ENCODE measurements around the gene SMARCC2.
"Not testable (repeated sequence)": the region's sequence is repeated elsewhere in the genome, so short reads cannot be mapped to it uniquely, and the experiment has no call there.

SMARCC2 gene

GRCh38 chr12:56117778-56118687 is 71.2 kb downstream of the SMARCC2 start, which contains the start of gene ZC3H10:
Gene ZC3H10, plus strand, starts transcription at chr12:56118266. Its CDS starts 2,297 bp downstream, at chr12:56120563.
- H3K4me3 ChIP-seq (ENCODE audit: low read depth, low read length): peak within 1 kb of the TSS; percentile 98
- DNase-seq (ENCODE audit: low read depth): peak; percentile 100
- TF ChIP-seq, protein P1, sequence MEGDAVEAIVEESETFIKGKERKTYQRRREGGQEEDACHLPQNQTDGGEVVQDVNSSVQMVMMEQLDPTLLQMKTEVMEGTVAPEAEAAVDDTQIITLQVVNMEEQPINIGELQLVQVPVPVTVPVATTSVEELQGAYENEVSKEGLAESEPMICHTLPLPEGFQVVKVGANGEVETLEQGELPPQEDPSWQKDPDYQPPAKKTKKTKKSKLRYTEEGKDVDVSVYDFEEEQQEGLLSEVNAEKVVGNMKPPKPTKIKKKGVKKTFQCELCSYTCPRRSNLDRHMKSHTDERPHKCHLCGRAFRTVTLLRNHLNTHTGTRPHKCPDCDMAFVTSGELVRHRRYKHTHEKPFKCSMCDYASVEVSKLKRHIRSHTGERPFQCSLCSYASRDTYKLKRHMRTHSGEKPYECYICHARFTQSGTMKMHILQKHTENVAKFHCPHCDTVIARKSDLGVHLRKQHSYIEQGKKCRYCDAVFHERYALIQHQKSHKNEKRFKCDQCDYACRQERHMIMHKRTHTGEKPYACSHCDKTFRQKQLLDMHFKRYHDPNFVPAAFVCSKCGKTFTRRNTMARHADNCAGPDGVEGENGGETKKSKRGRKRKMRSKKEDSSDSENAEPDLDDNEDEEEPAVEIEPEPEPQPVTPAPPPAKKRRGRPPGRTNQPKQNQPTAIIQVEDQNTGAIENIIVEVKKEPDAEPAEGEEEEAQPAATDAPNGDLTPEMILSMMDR (IDR thresholded peaks at IDR 0.05; ENCODE audit: insufficient read depth, low read depth, low read length, missing control alignments): peak; percentile 45

GRCh38 chr12:56117082-56117706 is 72.1 kb downstream of the SMARCC2 start:
- DNase-seq (ENCODE audit: low read depth): not testable (repeated sequence)
- peak overlapping the region; percentile 98 for H3K4me3 ChIP-seq (ENCODE audit: low read depth, low read length)

GRCh38 chr12:56116267-56117081 is 72.8 kb downstream of the SMARCC2 start, which contains the start of gene RPL41:
Gene RPL41, plus strand, starts transcription at chr12:56116633.
- TF ChIP-seq, protein P1 (IDR thresholded peaks at IDR 0.05; ENCODE audit: insufficient read depth, low read depth, low read length, missing control alignments): no peak
- DNase-seq (ENCODE audit: low read depth): peak; percentile 96
- peak within 1 kb of the TSS; percentile 98 for H3K4me3 ChIP-seq (ENCODE audit: low read depth, low read length)

DNA sequence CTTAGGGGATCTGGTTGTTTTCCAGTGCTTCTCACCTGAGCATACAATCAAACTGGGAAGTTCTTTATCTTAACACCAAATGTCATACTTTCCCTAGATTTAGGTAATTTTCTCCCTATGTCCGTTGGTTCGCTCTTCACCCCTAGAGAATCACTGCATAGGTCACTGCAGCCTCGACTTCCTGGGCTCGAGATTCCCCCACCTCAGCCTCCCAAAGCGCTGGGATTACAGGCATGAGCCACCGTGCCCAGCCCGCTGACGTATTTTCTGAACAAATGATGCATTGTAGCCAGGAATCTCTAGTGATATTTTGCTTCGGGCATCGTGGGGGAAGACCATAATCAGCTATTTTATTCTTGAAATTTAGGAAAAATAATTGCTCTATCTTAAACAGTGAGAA is 74.0 kb downstream of the SMARCC2 start:
- H3K4me3 ChIP-seq (ENCODE audit: low read depth, low read length): peak overlapping the region; percentile 98
- no peak for DNase-seq (ENCODE audit: low read depth)
- TF ChIP-seq, protein P1 (IDR thresholded peaks at IDR 0.05; ENCODE audit: insufficient read depth, low read depth, low read length, missing control alignments): no peak

- no peak for DNase-seq (ENCODE audit: low read depth)
- TF ChIP-seq, protein P1 (IDR thresholded peaks at IDR 0.05; ENCODE audit: insufficient read depth, low read depth, low read length, missing control alignments): no peak
- no peak overlapping the region for H3K4me3 ChIP-seq (ENCODE audit: low read depth, low read length)
These were observed 75.2 kb downstream of the SMARCC2 start for GRCh38 chr12:56114084-56114483.
